Measurements from ENCODE around the gene GALNT14. TPM values are rescaled to one million over a fixed set of nuclear protein-coding genes. Genes with fewer than 3 reads are reported as not detected.

GALNT14 gene
- total RNA-seq, 2 donors from 2014 or later: 0.31 TPM; not detected in 1

DNA sequence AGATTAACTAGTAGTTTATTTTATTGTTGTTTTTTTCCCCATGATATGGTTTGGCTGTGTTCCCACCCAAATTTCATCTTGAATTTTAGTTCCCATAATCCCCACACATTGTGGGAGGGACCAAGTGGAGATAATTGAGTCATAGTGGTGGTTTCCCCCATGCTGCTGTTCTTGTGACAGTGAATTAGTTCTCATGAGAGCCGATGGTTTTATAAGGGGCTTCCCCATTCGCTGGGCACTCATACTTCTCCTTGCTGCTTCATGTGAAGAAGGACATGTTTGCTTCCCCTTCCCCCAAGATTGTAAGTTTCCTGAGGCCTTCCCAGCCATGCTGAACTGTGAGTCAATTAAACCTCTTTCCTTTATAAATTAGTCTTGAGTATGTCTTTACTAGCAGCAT lies 36.5 kb downstream of the GALNT14 start:
- no peak for DNase-seq
- ATAC-seq: no peak
- intact Hi-C loops (cut with DNase I, micrococcal nuclease): no loop called here

DNA sequence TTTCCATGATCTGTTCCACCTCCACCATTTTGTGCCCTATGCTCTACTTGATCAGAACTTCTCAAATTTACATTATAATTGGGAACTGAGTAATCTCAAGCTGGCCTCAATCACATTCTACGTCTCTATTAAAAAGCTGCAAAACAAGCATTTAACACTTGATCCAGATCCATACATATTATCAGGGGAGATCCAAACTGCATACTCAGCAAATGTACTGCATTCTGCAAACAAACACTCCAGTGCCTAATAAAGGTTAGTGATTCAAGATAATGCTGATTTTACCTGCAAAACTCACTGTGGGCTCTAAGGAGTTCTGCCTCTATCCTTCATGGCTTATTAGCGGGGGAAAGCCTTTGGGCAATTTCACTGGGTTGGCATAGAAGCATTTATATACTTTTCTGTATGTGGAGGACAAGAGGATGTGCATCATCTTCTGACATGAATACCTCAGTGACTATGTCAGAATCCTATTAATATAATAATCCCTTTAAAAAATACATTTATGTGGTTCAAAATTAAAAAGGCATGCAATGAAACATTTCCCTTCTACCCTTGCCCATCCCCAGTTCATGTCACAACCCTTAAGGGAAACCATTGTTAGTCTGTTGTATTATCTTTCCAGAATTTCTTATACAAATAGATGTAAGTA lies 40.2 kb downstream of the GALNT14 start:
- no peak for DNase-seq
- intact Hi-C loops (cut with DNase I, micrococcal nuclease): no loop called here
- no peak for ATAC-seq

DNA sequence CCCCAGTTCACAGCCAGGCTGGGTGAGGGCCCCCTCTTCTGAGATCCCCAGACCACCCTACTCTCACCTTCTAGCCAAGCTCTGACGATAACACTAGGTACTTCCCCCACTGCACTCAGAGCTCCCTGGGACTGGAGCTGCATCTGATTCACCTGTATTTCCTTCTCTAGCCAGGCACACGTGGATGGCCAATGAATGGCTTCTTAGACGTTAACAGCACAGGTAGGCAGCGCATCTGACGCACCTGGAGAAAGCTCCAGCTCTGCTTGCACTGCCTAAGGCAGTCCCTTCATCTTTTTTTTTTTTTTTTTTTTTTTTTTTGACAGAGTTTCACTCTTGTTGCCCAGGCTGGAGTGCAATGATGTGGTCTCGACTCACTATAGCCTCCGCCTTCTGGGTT lies 48.1 kb downstream of the GALNT14 start:
- intact Hi-C loops (cut with DNase I, micrococcal nuclease): no loop called here
- DNase-seq (no peak), ATAC-seq (no peak)

DNA sequence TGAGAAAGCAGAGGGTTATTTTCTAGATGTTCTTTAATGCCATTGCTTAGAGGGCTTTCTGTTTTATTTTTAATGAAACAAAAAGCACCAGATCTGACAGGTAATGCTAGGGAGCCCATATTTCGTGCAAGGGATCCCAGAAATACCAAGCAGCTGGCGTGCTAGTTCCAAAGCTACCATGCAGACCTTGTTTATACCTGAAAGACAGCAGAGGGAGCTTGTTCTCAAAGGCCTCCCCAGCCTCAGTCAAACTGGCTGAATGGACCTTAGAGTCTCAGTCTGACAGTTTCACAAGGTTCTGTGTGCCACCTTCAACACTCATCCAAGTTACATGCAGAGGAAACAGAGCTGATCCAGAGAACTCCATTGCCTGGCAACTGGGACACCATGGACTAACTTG lies 48.6 kb downstream of the GALNT14 start:
- no peak for DNase-seq
- intact Hi-C loops (cut with DNase I, micrococcal nuclease): no loop called here

DNA sequence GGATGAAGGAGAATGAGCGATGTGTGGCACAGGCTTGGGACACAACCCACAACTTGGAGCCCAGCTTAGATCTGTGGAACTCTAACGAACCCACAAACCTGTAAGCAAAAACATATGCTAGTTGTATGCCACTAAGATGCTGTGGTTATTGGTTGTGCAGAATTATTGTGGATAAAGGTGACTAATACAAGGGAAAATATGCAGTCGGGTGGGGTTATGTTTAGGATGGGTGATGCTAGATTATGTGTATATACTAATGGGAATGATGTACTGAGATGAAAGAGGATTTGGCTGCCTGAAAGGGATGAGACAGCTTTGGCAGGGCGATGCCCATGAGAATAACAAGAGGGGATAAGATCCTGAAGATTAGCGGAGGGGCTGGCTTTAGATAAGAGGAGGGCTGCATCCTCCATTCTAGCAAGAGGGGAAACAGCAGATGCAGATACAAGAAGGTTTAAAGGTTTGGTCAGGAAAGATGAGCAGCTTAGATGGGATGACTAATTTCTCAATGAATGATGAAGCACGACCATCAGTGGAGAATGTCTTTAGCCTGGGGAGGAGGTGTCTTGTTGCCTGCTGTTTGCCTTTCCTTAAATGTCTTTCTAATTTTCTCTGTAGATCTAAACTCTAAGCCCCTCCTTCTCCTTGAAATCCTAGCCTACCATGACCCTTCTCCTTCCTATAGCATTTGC lies 49.6 kb downstream of the GALNT14 start:
- ATAC-seq: no peak
- intact Hi-C loops (cut with DNase I, micrococcal nuclease): no loop called here
- DNase-seq: no peak

More for the DNA sequence above, 48.6 kb downstream of the GALNT14 start:
- no peak for ATAC-seq

DNA sequence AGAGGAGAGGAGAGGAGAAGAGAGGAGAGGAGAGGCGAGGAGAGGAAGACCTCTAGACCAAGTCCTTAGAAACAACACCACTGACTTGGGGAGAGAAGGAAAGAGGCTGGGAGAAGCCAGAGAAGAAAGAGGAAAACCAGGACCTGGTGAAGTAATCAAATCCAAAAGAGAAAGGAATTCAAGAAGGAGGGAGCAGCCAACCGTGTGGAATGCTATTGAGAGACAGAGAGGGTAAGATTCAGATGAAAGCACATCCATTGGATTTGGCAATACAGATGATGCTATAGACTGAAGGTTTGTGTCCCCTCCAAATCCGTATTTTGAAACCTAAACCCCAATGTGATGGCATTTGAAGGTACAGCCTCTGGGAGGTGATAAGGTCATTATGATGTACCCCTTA lies 50.7 kb downstream of the GALNT14 start:
- no peak for ATAC-seq
- DNase-seq: no peak
- intact Hi-C loops (cut with DNase I, micrococcal nuclease): no loop called here

DNA sequence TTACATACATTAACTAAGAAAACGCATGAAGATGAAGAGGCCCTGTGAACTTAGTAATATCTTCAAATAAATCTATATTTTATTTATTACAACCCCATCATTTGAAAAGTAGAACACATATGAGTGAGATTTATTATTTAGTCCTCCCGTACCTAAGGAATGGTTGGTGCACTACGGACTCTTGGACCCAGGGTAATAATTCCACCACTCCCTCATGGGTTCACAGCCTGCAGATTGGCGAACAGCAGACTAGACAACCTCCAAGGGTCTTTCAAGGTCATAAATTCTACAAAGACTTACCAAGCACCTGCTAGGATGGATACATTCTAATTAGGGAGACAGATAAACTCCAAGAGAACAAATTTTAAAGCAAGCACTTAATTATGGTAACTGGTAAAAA lies 51.6 kb downstream of the GALNT14 start:
- DNase-seq (no peak), ATAC-seq (no peak)
- intact Hi-C loops (cut with DNase I, micrococcal nuclease): no loop called here

DNA sequence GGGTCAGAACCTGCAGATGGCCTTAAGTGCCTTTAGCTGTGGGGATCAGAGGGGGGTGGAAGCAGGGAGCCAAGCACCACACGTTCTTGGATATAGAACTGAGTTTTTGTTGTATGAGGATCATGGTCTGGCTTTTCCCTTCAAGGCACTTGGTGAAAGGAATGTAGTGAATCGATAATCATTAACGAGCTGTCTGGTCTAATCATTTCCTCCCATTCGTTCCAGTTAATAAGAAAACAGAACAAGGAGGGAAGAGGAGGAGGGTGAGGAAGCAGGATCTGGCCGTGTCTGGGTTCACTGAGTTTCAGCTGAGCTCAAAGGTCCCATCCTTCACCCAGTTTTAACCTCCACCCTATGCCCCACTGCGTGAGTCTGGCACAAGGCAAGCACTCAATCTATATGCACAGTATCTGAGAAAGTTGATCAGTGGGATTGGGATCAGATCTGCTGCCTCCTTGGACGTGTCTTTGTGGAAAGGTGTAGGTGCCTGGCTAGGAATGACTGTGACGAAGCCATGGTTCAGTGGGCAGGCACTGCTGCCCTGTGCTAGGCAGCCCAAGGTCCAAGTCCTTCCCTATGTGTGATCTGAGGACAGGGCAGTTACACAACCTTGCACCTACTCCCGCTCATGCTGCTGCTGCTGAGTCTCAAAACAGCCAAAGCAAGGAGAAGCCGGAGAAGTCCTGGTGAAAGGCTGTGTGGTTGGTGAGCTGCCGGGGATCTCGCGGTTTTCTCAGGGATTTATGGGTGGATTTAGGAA lies 54.8 kb downstream of the GALNT14 start:
- DNase-seq: no peak
- no peak for ATAC-seq
- intact Hi-C loops (cut with DNase I, micrococcal nuclease): no loop called here

DNA sequence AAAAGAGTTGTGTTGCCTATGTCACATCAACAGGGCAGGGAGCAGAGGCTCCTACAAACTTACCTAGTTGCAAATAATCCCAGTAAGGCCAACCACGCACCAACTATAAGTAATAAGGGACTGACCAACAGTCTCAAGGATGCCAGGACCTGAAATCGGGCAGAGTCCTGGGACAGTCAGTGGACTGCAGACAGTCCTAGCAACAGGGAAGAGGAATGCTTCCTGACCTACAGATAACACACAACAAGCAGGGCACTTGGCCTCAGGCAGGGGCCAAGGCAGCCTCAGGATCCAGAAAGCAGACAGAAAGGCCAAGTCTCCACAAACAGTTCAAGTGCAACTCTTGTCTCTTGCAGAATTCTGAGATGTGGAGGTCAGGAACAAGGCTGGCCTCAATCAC lies 56.2 kb downstream of the GALNT14 start:
- no peak for ATAC-seq
- DNase-seq: no peak

DNA sequence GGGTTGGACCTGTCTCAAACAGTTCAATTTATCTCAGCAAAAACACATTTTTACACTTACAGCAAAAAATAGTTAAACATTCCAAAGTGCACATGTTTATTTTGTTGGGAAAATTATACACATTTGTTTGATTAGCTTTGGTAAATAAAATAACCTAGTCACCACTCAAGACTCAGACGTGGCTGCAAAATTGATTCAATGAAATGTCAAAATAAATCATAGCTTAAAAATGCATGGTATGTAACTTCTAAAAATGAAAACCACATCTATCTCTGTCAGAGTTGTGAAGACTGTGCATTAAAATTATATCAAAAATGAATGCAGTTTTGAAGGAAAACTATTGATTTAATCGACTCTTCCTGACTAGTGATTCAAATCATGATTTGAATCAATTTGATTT lies 56.7 kb downstream of the GALNT14 start:
- no peak for ATAC-seq
- intact Hi-C loops (cut with DNase I, micrococcal nuclease): no loop called here
- no peak for DNase-seq

More for the DNA sequence above, 56.2 kb downstream of the GALNT14 start:
- intact Hi-C loops (cut with DNase I, micrococcal nuclease): no loop called here

DNA sequence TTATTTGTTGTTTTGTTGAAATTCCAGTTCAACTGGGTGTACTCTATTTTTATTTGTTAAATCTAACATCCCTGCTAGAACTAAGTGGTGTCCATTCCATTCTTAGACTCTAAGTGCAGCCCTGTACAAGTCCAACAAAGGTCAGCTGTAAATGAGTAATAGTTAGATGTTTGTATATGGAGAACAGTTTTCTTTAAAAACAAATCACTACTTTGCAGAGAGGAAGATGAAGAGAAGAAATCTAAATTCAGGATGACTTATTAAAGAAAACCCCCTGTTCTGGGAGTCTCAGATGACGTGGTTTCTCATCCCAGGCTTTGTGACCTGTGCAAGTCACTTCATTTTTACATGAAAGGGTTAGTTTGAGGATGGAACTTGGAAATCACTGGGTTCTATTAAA lies 57.9 kb downstream of the GALNT14 start:
- no peak for ATAC-seq
- intact Hi-C loops (cut with DNase I, micrococcal nuclease): no loop called here

DNA sequence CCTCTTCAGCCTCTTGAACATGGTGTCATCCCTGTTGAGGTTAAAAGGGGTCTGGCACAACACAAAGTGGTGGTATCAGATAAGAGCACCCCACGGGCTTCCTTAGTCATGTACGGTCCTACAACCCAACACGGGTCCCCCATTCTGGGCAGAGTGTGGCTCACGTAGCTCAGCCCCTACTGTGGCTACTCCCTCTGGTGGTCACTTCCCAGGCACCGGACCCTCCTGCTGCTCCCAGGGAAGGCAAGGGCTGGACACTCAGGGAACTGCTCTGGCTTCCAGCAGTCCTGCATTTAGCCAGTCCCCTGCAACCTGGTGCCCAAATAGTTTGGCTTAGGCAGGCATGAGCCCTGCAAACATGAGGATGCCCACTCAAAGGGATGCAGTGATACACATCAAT lies 58.6 kb downstream of the GALNT14 start:
- ATAC-seq: no peak
- intact Hi-C loops (cut with DNase I, micrococcal nuclease): no loop called here

More for the DNA sequence above, 57.9 kb downstream of the GALNT14 start:
- DNase-seq: no peak

DNA sequence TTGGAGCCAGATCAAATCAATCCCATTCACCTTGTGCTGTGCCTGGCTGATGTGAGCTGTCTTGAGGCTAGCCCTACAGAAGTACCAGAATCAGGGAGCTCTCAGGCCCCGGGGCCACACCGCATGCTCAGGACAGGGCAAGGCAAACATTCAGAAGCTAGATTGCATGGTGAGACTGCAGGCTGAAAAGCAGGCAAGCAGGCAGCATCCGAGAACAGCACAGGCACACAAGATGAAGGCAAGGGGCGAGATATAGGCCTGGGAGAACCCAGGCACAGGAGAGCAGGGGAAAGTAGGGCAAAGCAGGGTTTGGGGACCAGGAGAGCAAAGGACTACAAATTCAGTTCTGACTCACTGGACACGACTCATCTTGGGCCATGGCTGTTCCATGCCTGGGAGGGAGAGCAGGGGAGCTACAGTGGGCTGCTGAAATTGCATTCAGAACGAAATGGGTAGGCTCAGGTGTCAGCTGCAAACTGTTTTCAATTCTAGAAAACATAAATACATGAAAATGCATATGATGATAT lies 59.6 kb downstream of the GALNT14 start:
- no peak for ATAC-seq

More for the DNA sequence above, 58.6 kb downstream of the GALNT14 start:
- no peak for DNase-seq

DNA sequence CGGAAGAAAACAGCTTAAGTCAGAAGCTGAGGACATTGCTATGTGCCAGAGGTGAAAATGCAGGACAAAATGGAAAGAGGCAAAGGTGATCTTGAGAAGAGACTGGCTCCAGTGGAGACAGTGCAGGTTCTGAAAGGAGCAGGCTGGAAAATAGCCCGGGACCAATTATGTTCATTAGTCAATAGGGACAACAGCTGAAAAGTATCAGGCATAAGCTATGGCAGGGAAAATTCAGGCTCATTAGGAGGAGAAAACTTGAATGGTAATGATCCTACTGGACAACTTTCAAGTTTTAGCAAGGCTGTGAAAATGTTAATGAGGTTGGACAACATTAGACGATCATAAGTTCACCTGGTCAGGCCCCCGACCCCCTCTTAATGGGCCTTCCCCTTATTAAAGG lies 60.2 kb downstream of the GALNT14 start:
- DNase-seq (no peak), ATAC-seq (no peak)
- intact Hi-C loops (cut with DNase I, micrococcal nuclease): no loop called here

More for the DNA sequence above, 59.6 kb downstream of the GALNT14 start:
- intact Hi-C loops (cut with DNase I, micrococcal nuclease): no loop called here
- no peak for DNase-seq

DNA sequence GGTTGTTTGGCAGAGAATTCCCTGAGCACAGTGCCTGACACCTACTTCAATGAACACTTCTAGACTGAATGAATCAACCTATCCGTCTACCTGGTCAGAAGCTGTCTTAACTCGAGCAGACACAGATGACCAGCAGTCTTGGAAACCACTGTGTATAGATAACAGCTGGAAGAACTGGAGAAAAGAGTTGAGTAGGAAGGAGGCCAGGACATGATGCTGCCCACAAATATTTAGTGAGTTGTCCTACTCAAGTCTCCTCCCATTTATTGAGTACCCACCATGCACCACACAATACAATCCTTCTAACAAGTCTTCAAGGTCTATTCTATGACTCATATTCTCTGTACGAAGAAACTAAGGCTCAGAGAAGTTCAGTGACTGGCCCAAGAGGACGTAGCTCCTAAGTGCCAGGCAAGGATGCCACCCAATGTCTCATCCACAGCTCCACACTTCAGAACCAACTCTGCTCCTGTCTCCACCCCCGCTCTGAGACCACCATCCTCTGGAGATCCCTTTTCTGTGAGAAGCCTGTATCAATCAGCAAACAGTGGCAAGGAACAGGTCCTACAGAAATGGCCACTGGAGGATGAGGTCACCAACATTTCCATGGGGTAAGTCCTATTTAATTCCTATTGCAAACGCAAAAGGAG lies 62.2 kb downstream of the GALNT14 start:
- intact Hi-C loops (cut with DNase I, micrococcal nuclease): no loop called here
- ATAC-seq (no peak), DNase-seq (no peak)

DNA sequence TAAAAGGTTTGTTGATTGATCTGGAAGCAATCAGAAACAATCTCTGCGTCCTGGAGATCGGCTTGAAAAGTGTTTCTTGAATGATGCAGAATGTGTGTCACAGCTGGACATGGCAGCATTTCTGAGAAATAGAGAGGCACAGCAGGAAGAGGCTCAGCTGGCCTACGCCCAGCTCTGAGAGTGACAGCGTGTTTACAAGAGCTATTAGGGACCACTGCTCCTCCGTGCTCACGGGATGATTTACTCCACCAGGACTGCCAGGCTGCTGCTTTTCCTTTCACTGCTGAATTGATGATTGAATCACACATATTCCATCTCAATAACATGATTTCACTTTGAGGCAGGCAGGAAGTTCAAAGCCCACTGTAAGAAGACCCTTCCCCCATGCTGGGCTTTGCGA lies 62.8 kb downstream of the GALNT14 start:
- no peak for ATAC-seq
- no peak for DNase-seq
- intact Hi-C loops (cut with DNase I, micrococcal nuclease): no loop called here

DNA sequence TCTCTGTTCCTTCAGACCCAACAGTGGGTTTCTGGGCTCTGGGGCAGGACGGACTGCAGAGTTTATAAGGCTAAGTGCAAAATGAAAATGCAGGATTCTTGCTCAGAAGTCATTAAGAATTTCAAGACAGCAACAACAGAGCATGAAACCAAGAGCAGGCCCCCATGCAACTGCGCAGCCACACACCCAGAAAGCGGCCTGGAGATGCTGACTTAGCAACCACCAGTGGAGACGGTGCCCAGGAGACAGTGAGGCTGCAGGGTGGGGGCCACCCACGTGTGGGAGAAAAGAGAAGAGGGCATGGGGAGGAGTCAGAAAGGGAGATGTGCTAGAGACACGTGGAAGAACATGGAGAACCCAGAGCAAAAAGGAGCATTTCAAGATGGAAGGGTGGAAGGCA lies 66.5 kb downstream of the GALNT14 start:
- ATAC-seq (no peak), DNase-seq (no peak)
- intact Hi-C loops (cut with DNase I, micrococcal nuclease): no loop called here

DNA sequence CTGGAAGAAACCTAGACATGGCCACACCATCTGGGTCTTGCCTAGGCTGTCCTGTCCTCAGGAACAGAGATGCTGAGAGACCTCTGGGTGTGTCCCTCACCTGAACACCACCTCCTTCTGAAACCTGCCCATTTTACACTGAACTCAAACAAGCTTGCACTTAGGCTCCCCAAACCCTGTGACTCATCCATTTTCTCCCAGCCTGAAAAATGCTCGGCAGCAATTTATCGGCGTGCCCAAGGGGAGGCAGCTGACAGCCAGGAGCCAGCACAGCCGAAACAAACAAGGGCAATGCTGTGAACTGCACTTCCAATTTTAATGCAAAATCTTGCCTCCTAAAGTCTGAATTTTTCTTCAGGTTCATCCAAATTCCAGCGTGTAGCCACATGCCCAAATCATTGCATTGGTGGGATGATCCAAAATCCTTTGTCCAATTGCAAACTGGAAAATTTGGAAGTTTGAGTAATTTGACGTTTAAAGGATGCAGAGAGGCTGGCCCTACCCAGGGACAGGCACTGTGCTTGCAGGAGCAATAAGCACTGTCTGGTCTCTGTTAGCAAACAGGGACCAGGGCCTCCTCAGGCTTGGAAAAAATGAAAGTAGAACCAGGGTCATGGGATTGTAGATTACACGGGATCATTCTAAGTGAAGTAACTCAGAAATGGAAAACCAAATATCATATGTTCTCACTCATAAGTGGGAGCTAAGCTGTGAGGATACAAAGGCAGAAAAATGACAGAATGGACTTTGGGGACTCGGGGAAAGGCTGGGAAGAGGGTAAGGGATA lies 67.7 kb downstream of the GALNT14 start:
- intact Hi-C loops (cut with DNase I, micrococcal nuclease): no loop called here
- no peak for ATAC-seq
- no peak for DNase-seq

Data from left colon (tissue), 2 donors.